Glutamatergic neuron (in vitro differentiated cells): ENCODE results near the gene PSMG2. TPM values are rescaled to one million over a fixed set of nuclear protein-coding genes. Genes with fewer than 3 reads are reported as not detected.
A peak's percentile ranks its signal among the peaks of the same experiment; 100 is the strongest.

Experiments
- DNase-seq: peaks from one replicate; pipeline ENCODE4 v3.0.0; 2022
- H3K27ac Mint-ChIP-seq: one replicate; pipeline ENCODE4 v1.8.0; 2020; ENCODE audit warnings: mild to moderate bottlenecking, mixed read lengths, inconsistent platforms; ENCODE audit not compliant: unreplicated experiment
- H3K27me3 Mint-ChIP-seq: one replicate; pipeline ENCODE4 v1.8.0; 2020; ENCODE audit warnings: mild to moderate bottlenecking, moderate library complexity, mixed read lengths, inconsistent platforms; ENCODE audit not compliant: unreplicated experiment
- H3K36me3 Mint-ChIP-seq: one replicate; pipeline ENCODE4 v1.8.0; 2020; ENCODE audit warnings: mild to moderate bottlenecking, mixed read lengths, inconsistent platforms; ENCODE audit not compliant: unreplicated experiment
- H3K4me1 Mint-ChIP-seq: one replicate; pipeline ENCODE4 v1.8.0; 2020; ENCODE audit warnings: mild to moderate bottlenecking, low read depth, mixed read lengths, inconsistent platforms; ENCODE audit not compliant: unreplicated experiment
- H3K4me3 Mint-ChIP-seq: one replicate; pipeline ENCODE4 v1.8.0; 2020; ENCODE audit warnings: mild to moderate bottlenecking, mixed read lengths, inconsistent platforms; ENCODE audit not compliant: unreplicated experiment
- H3K9me3 Mint-ChIP-seq: one replicate; pipeline ENCODE4 v1.8.0; 2020; ENCODE audit warnings: mild to moderate bottlenecking, moderate library complexity, mixed read lengths, inconsistent platforms; ENCODE audit not compliant: unreplicated experiment
- total RNA-seq: library from RNA; stranded (reverse); fragmentation: NEBNext Ultra II Directional; extraction: Animal tissue kit (Norgen Biotek cat#: 25700); gene quantifications from one replicate; pipeline ENCODE4 v1.2.1, GENCODE V29; 2021; ENCODE audit not compliant: unreplicated experiment
- TF ChIP-seq, protein P1 (sequence below): fragments of 200-600 bp; sonication (generic); IDR thresholded peaks from one replicate; pipeline ENCODE4 v1.5.0; 2021; ENCODE audit not compliant: partially characterized antibody, unreplicated experiment

The PSMG2 gene
- total RNA-seq, 1 donor from 2014 or later, result 48.7 TPM

DNA sequence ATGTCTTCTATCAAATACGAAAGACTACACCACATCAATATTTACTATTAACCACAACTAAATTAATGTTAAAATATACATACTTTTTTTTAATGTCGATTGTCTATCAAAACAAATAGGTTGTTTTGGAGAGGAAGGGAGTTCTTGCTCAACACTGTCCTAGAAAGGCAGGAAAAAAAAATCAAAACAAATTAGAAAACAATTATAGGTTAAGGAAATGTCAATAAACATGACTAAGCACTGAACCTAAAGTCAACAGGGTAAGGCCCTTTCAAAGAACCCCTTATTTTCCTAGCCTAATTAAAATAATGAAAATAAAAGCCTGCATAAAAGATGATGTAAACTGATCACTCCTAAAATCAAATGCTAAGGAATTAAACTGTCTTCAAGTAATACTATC, 3.1 kb upstream of the PSMG2 start:
- Mint-ChIP-seq H3K4me3 (no peak overlapping the region), H3K27ac (no peak overlapping the region)

DNA sequence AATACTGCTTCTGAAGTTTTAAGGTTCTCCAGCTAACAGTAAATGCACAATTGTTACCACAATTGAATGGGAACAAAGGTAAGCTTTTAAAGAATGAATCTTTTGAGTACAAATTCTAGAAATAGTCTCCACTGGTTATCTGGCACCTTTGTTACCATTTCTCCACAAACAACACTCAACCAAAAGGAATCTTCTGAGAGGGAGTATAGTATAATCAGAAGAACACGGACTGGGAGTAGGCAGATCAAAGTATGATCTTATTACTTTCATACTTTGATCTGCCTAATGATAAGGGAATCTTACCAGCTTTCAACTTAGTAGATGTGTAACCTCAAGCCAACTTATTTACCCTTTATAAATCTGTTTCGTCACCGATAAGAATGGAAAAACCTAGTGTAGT, 1.7 kb upstream of the PSMG2 start:
- Mint-ChIP-seq H3K27me3 (peaks cover 8% of the 10 kb centered on the region), H3K4me1 (peaks cover 17% of the 10 kb centered on the region), H3K4me3 (peak overlapping the region; percentile 98), H3K9me3 (peaks cover 8% of the 10 kb centered on the region), H3K27ac (peak overlapping the region; percentile 99), H3K36me3 (peaks cover 4% of the 10 kb centered on the region)
- TF ChIP-seq, protein P1, sequence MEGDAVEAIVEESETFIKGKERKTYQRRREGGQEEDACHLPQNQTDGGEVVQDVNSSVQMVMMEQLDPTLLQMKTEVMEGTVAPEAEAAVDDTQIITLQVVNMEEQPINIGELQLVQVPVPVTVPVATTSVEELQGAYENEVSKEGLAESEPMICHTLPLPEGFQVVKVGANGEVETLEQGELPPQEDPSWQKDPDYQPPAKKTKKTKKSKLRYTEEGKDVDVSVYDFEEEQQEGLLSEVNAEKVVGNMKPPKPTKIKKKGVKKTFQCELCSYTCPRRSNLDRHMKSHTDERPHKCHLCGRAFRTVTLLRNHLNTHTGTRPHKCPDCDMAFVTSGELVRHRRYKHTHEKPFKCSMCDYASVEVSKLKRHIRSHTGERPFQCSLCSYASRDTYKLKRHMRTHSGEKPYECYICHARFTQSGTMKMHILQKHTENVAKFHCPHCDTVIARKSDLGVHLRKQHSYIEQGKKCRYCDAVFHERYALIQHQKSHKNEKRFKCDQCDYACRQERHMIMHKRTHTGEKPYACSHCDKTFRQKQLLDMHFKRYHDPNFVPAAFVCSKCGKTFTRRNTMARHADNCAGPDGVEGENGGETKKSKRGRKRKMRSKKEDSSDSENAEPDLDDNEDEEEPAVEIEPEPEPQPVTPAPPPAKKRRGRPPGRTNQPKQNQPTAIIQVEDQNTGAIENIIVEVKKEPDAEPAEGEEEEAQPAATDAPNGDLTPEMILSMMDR, result no peak
- no peak for DNase-seq

More for the DNA sequence above, 3.1 kb upstream of the PSMG2 start:
- DNase-seq, result no peak
- H3K4me1 Mint-ChIP-seq, result peaks cover 16% of the 10 kb centered on the region
- peaks cover 8% of the 10 kb centered on the region for H3K9me3 Mint-ChIP-seq
- H3K36me3 Mint-ChIP-seq, result peaks cover 4% of the 10 kb centered on the region
- peaks cover 8% of the 10 kb centered on the region for H3K27me3 Mint-ChIP-seq
- TF ChIP-seq, protein P1, result no peak

DNA sequence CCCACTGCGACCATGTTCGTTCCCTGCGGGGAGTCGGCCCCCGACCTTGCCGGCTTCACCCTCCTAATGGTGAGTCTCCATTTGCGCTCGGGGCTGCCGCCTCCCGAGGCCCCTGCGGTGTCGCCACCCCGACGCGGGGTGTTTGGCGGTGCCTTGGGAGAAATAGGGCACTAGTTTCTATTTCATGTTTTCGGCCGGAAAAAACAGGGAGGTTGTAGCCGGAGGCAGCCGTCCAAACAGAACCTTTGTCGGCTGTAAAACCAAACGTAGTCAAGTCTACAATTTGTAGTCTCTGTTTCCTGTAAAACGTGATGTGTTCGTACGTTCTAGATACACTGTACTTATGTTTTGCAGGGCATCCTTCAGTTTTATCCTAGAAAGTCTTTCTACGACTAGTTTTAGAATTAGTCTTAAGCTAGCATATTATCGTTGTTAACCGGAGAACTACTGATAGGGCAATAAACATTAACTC, 290 bp downstream of the PSMG2 start:
- DNase-seq, result no peak
- TF ChIP-seq, protein P1, result no peak

DNA sequence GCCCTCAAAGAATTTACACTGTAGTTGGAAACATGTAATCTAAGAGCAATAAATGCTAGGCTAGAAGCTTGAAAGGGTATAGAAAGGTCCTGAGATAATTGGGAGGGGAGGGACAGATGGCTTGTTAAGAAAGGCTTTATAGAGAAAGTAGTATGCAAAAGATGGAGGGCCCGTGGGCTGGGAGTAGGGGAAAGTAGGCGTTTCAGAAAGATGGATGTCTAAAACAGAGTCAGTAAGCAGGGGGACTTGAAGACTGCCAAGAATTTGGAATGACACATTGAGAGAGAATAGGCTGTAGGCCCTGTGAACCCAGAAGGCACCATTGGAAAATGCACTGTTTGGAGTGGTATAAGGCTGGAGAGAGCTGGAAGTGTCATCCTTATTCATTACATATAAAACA, 822 bp downstream of the PSMG2 start:
- Mint-ChIP-seq H3K36me3 (peaks cover 4% of the 10 kb centered on the region), H3K27me3 (peaks cover 8% of the 10 kb centered on the region), H3K9me3 (peaks cover 8% of the 10 kb centered on the region), H3K4me1 (peaks cover 17% of the 10 kb centered on the region), H3K27ac (peak overlapping the region; percentile 99), H3K4me3 (peak overlapping the region; percentile 98)
- TF ChIP-seq, protein P1, result no peak
- DNase-seq, result no peak

More for the DNA sequence above, 290 bp downstream of the PSMG2 start:
- Mint-ChIP-seq H3K4me1 (peaks cover 17% of the 10 kb centered on the region), H3K27ac (peak overlapping the region; percentile 99), H3K36me3 (peaks cover 4% of the 10 kb centered on the region), H3K9me3 (peaks cover 8% of the 10 kb centered on the region), H3K4me3 (peak overlapping the region; percentile 98), H3K27me3 (peaks cover 8% of the 10 kb centered on the region)

DNA sequence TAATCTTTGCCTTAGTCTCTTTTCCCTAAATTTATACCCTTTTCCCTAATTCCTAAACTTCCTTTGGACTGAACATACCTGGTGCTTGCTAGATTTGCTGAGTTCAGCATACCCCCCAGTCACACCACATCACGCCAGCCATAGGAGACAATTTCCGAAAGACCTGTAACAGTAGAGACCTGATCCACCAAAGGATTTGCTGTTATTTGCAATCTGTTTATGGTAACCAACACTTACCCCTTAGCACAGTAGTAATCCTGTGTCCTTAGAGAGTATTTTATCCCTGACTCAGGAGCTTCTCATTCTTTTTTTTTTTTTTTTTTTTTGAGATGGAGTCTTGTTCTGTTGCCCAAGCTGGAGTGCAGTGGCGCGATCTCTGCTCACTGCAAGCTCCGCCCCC, 8.6 kb downstream of the PSMG2 start:
- DNase-seq, result no peak
- H3K36me3 Mint-ChIP-seq, result no peaks in the 10 kb centered on the region
- H3K27me3 Mint-ChIP-seq, result no peaks in the 10 kb centered on the region
- H3K4me1 Mint-ChIP-seq, result no peaks in the 10 kb centered on the region
- no peaks in the 10 kb centered on the region for H3K9me3 Mint-ChIP-seq
- no peak overlapping the region for H3K4me3 Mint-ChIP-seq
- peak overlapping the region; percentile 62 for H3K27ac Mint-ChIP-seq
- TF ChIP-seq, protein P1, result no peak
